Heart right ventricle (tissue), 16 donors: ENCODE data around the gene ZNF221. TPM values are rescaled to one million over a fixed set of nuclear protein-coding genes. Genes with fewer than 3 reads are reported as not detected.

Source experiments
- ATAC-seq, 8 donors: fragments of 200-7000 bp; cut with Tn5 transposase; one replicate each; pipeline ENCODE4 v1.9.1; 2020; ENCODE audit warnings: mild to moderate bottlenecking in 8 of 8, moderate library complexity in 8 of 8, moderate number of reproducible peaks in 1 of 8
- DNase-seq, 2 donors: peaks; one replicate each; pipeline ENCODE4 v3.0.0-alpha.2; 2020
- H3K27ac ChIP-seq, 10 donors: fragments of 200-600 bp; sonication (generic) in 2 of 10; one replicate each; pipeline versions ENCODE4 v1.5.0 to v1.8.0; 2020 to 2022; ENCODE audit warnings: mild to moderate bottlenecking in 3 of 10
- H3K27me3 ChIP-seq, 7 donors: fragments of 200-600 bp; one replicate each; pipeline ENCODE4 v1.8.0; 2021 to 2022; ENCODE audit warnings: mild to moderate bottlenecking in 2 of 7
- H3K36me3 ChIP-seq, 9 donors: fragments of 200-600 bp; sonication (generic) in 1 of 9; one replicate each; pipeline versions ENCODE4 v1.5.0 to v1.8.0; 2020 to 2022; ENCODE audit warnings: mild to moderate bottlenecking in 2 of 9
- H3K4me1 ChIP-seq, 9 donors: fragments of 200-600 bp; sonication (generic) in 1 of 9; one replicate each; pipeline versions ENCODE4 v1.5.0 to v1.8.0; 2020 to 2022; ENCODE audit warnings: mild to moderate bottlenecking in 4 of 9
- H3K4me3 ChIP-seq, 10 donors: fragments of 200-600 bp; sonication (generic) in 2 of 10; one replicate each; pipeline versions ENCODE4 v1.5.0 to v1.8.0; 2020 to 2022; ENCODE audit warnings: mild to moderate bottlenecking in 7 of 10, moderate library complexity in 2 of 10
- H3K9me3 ChIP-seq, 11 donors: fragments of 200-600 bp in 10 of 11; sonication (generic) in 2 of 11; one replicate each; pipeline versions ENCODE4 v1.5.0 to v1.8.0; 2013 to 2022; ENCODE audit warnings: mild to moderate bottlenecking in 2 of 11, control low read depth in 1 of 11, moderate library complexity in 1 of 11
- CTCF ChIP-seq, 9 donors: fragments of 200-600 bp; sonication (generic) in 2 of 9; IDR thresholded peaks; one replicate each; pipeline versions ENCODE4 v1.5.0 to v1.8.0; 2021 to 2022; ENCODE audit warnings: antibody characterized with exemption in 9 of 9, mild to moderate bottlenecking in 5 of 9, moderate library complexity in 1 of 9
- WGBS, 2 donors: extraction: QIAGEN DNeasy Blood & Tissue Kit; methylation state at CpG; one replicate each; pipeline ENCODE4 v1.1.7; 2013; ENCODE audit warnings: inconsistent platforms in 1 of 2; 5-methylcytosine and 5-hydroxymethylcytosine counted together
- intact Hi-C, 10 donors: fragments of 100-400 bp; cut with DNase I; formaldehyde crosslinking; loops; one replicate each; pipeline versions ENCODE4 v1.11.1 to v1.14.2; 2022
- polyA plus RNA-seq, 2 donors: library from polyadenylated mRNA; stranded (reverse); fragments of 200-250 nt; gene quantifications; one replicate each; pipeline ENCODE4 v1.2.3, GENCODE V29; 2013
- total RNA-seq, 10 donors: library from RNA; stranded (reverse); fragmentation: NEBNext Ultra II Directional in 3 of 10; extraction: Animal tissue kit (Norgen Biotek cat#: 25700) in 3 of 10; gene quantifications; one replicate each; pipeline versions ENCODE4 v1.2.1 to v1.2.4, GENCODE V29; 2021 to 2023
- donor health status: Arrhythmogenic right ventricular cardiomyopathy.
- donor health status: ischemic (EF 13 %, LVEDD 7.1; RV severe dilation, severe dysfunction).
- donor health status: healthy with polysubstance abuse.
- donor health status: DM: no; HTN: yes; CAD: no.
- donor health status: DM: no; HTN: no; CAD: no.
- donor health status: ischemic (EF 25% LVEDD 6.9; RV normal size, moderate dysfunction).
- donor health status: ischemic (EF 25% LVEDD 5.7; RV mildly dilated, moderate dysfunction).
- donor health status: healthy.
- donor health status: DM: yes; HTN: yes; CAD: no.
- donor health status: Ischemic cardiomyopathy.
- donor health status: ischemic (EF 35%, LVEDD 5.7; RV mildly dilated, moderate dysfunction).
- donor health status: nonischemic (EF 11% LVEDD 7.7; RV severe dilation, severe dysfunction).
- donor health status: DM: yes; HTN: yes; CAD: no.
- donor health status: PGD.
- donor health status: ischemic (EF 29% LVEDD 5.4; RV normal size, mild dysfunction).
- donor health status: nonischemic (EF 23%, LVEDD 6.1; RV moderate dilation, normal function).

Gene ZNF221
- total and polyA plus RNA-seq, 12 donors: 1.1 to 6.7 (median 4.9) TPM

GRCh38 chr19:43905897-43906296, 45.1 kb upstream of the ZNF221 start:
- H3K27ac ChIP-seq: no peak overlapping the region
- H3K4me3 ChIP-seq: no peak overlapping the region
- no peak for TF ChIP-seq CTCF (IDR thresholded peaks at IDR 0.05)
- no peak for DNase-seq
- peaks cover 0 to 89% (median 43%) of the 10 kb centered on the region in 11 donors for H3K9me3 ChIP-seq
- intact Hi-C loops: loop anchor here in 1 of 10 donors (10.0 kb wide), 1 partner anchor 81 kb away; the partner anchor contains the start of gene ZNF283
- WGBS, 2 donors: 99% methylated on average over 5 of the region's 5 CpGs
- H3K4me1 ChIP-seq: peaks cover 0 to 13% (median 10%) of the 10 kb centered on the region in 9 donors
- H3K27me3 ChIP-seq: no peaks in the 10 kb centered on the region
- H3K36me3 ChIP-seq: peaks cover 0 to 15% (median 0%) of the 10 kb centered on the region in 9 donors
- ATAC-seq: no peak

- TF ChIP-seq CTCF (IDR thresholded peaks at IDR 0.05): no peak
- Histone ChIP-seq H3K27me3 (no peaks in the 10 kb centered on the region), H3K36me3 (peaks cover 0 to 17% (median 0%) of the 10 kb centered on the region in 9 donors), H3K4me3 (no peak overlapping the region), H3K9me3 (peaks cover 0 to 98% (median 51%) of the 10 kb centered on the region in 11 donors), H3K27ac (no peak overlapping the region), H3K4me1 (peaks cover 0 to 9% (median 6%) of the 10 kb centered on the region in 9 donors)
- intact Hi-C loops: loop anchor here in 1 of 10 donors (10.0 kb wide), 1 partner anchor 82 kb away; the partner anchor contains the start of gene ZNF283
- DNase-seq (no peak), ATAC-seq (no peak)
- 93 to 99% methylated on average over 2 of the region's 2 CpGs for WGBS, 2 donors
Measured at GRCh38 chr19:43906774-43907173, 44.3 kb upstream of the ZNF221 start.

DNA sequence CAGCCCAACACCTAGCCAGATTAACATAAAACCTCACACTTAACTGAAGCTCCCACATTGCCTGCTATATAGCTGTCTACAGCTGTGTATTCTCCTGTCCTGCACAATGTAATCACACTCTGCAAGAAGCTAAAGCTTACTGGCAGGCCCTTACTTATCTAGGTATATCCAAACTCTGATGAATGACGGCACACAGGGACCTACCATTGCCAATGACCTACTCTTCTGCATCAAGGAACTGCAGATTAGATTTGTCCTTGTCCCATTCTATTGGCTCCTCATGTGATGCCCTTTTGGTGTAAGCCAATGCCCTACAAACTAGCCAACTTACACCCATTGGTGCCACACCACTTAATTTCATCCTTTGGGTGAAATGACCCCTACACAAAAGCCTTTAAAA, 42.4 kb upstream of the ZNF221 start:
- no peaks in the 10 kb centered on the region for H3K27me3 ChIP-seq
- H3K4me1 ChIP-seq: no peaks in the 10 kb centered on the region
- intact Hi-C loops: loop anchor here in 1 of 10 donors (10.0 kb wide), 1 partner anchor 84 kb away; the partner anchor contains the start of gene ZNF283
- no peak for DNase-seq
- no peak overlapping the region for H3K4me3 ChIP-seq
- peaks cover 0 to 100% (median 70%) of the 10 kb centered on the region in 11 donors for H3K9me3 ChIP-seq
- WGBS, 2 donors: 71% methylated on average over 1 of the region's 1 CpG
- H3K27ac ChIP-seq: no peak overlapping the region
- TF ChIP-seq CTCF (IDR thresholded peaks at IDR 0.05): no peak
- peak in 1 of 8 donors; percentile 57 for ATAC-seq
- peaks cover 0 to 36% (median 7%) of the 10 kb centered on the region in 9 donors for H3K36me3 ChIP-seq

DNA sequence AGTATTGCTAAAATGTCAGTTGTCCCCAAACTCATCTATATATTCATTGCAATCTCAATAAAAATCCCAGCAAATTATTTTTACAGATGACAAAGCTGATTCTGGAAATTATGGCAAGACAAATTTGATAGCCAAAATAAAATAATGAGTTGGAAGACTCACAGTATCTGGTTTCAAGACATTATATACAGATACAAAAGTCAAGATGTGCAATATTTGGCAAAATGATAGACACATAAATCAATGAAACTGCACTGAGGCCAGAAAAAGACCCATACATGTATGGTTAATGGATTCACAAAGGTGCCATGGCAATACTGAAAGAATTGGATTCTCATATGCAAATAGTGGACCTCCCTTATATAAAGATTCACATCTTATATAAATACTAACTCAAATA, 40.1 kb upstream of the ZNF221 start:
- no peak for DNase-seq
- Histone ChIP-seq H3K9me3 (peaks cover 0 to 100% (median 87%) of the 10 kb centered on the region in 11 donors), H3K4me1 (no peaks in the 10 kb centered on the region), H3K4me3 (no peak overlapping the region), H3K36me3 (peaks cover 3 to 58% (median 29%) of the 10 kb centered on the region in 9 donors), H3K27ac (no peak overlapping the region), H3K27me3 (no peaks in the 10 kb centered on the region)
- intact Hi-C loops: no loop called here
- TF ChIP-seq CTCF (IDR thresholded peaks at IDR 0.05): no peak
- no peak for ATAC-seq
